Measurements from ENCODE around the gene UBE2J2.

- TF ChIP-seq EZH2 (IDR thresholded peaks at IDR 0.05; ENCODE audit: insufficient read depth, poor library complexity, severe bottlenecking) (no peak), EZH2phosphoT487 (IDR thresholded peaks at IDR 0.05; ENCODE audit: insufficient read depth, low read depth) (no peak)
Observed at GRCh38 chr1:1222575-1223225, 51.0 kb downstream of the UBE2J2 start.
